B cell (primary cell): ENCODE results near the gene MTHFSD.

Experiments used
- EZH2 ChIP-seq: IDR thresholded peaks from 2 replicates; pipeline ENCODE4 v1.6.1; 2012; ENCODE audit warnings: borderline replicate concordance, low read depth, mild to moderate bottlenecking, moderate library complexity, low read length; ENCODE audit not compliant: insufficient read depth, poor library complexity, severe bottlenecking
- TF ChIP-seq, protein P1 (sequence below): fragments of 200-600 bp; IDR thresholded peaks from one replicate; pipeline ENCODE4 v1.8.0; 2022; ENCODE audit warnings: antibody characterized with exemption, mild to moderate bottlenecking

DNA sequence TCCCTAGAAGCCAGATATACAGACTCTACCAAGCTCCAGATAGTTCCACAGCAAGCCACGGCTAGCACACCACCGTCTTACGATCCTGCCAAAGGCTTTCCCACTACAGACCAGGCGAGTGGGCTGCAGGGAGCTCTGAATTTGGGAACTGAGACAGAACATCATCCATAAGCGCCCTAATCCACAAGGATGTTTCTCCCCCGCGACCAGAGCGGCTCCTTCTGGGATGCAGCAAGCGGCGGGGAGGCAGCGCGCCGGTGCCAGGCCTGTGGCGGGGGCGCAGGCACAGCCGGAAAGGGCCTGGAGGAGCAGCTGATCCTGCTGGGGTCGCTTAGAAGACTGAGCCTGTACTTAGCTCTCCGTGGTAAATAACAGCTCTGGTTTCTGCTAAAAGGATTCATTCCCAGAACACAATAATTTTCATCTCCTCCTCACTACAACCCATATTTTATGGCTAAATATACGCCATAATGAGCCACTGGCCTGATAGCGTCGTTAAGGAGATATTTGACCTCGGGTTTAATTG lies 60.9 kb downstream of the MTHFSD start:
- TF ChIP-seq, protein P1, sequence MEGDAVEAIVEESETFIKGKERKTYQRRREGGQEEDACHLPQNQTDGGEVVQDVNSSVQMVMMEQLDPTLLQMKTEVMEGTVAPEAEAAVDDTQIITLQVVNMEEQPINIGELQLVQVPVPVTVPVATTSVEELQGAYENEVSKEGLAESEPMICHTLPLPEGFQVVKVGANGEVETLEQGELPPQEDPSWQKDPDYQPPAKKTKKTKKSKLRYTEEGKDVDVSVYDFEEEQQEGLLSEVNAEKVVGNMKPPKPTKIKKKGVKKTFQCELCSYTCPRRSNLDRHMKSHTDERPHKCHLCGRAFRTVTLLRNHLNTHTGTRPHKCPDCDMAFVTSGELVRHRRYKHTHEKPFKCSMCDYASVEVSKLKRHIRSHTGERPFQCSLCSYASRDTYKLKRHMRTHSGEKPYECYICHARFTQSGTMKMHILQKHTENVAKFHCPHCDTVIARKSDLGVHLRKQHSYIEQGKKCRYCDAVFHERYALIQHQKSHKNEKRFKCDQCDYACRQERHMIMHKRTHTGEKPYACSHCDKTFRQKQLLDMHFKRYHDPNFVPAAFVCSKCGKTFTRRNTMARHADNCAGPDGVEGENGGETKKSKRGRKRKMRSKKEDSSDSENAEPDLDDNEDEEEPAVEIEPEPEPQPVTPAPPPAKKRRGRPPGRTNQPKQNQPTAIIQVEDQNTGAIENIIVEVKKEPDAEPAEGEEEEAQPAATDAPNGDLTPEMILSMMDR: no peak
- no peak for TF ChIP-seq EZH2
